Panc1 (cell line): Measurements from ENCODE around the gene ELMO1. TPM values are rescaled to one million over a fixed set of nuclear protein-coding genes. Genes with fewer than 3 reads are reported as not detected.

Experiments
- ATAC-seq: fragments of 200-7000 bp; cut with Tn5 transposase; 2 replicates; pipeline ENCODE4 v1.9.1; 2020; ENCODE audit warnings: mild to moderate bottlenecking, moderate library complexity
- BruUV-seq: library from RNA; stranded (reverse); fragments of 400-500 nt; replicated peaks from 2 replicates; lab custom pipeline; 2021; lab: Mats Ljungman, UMichigan
- CTCF ChIA-PET: fragments of 300-600 bp; sonication (Branson Sonifier 250); formaldehyde crosslinking; loops from one replicate; lab custom pipeline; 2022; ENCODE audit warnings: antibody characterized with exemption; lab: Charles Lee
- POLR2A ChIA-PET: fragments of 300-600 bp; sonication (Branson Sonifier 250); formaldehyde crosslinking; loops from one replicate; lab custom pipeline; 2022; ENCODE audit warnings: antibody characterized with exemption; lab: Charles Lee
- DNase-seq: peaks from one replicate; pipeline ENCODE4 v3.0.0-alpha.2; 2010; ENCODE audit warnings: low read depth, low spot score
- H3K27ac ChIP-seq: 2 replicates; pipeline ENCODE4 v1.5.1; 2011; ENCODE audit warnings: mild to moderate bottlenecking, low read length, inconsistent platforms
- H3K27me3 ChIP-seq: fragments of 200-500 bp; sonication (Bioruptor generic); 2 replicates; pipeline ENCODE4 v1.6.0; 2014; ENCODE audit warnings: low read length, inconsistent platforms; ENCODE audit not compliant: control insufficient read depth, insufficient read depth
- H3K36me3 ChIP-seq: fragments of 200-500 bp; sonication (Bioruptor generic); 2 replicates; pipeline ENCODE4 v1.5.1; 2014; ENCODE audit warnings: inconsistent platforms, mild to moderate bottlenecking, low read length, moderate library complexity; ENCODE audit not compliant: control insufficient read depth, insufficient read depth
- H3K4me1 ChIP-seq: 2 replicates; pipeline ENCODE4 v1.5.1; 2011; ENCODE audit warnings: inconsistent platforms, mild to moderate bottlenecking, low read length, moderate library complexity; ENCODE audit not compliant: control insufficient read depth, insufficient read depth
- H3K4me3 ChIP-seq, 2 experiments: 2 replicates each; pipeline ENCODE4 v1.5.1; 2011 to 2012; ENCODE audit warnings: low read depth in 2 of 2, low read length in 2 of 2, mild to moderate bottlenecking in 2 of 2, inconsistent platforms in 1 of 2, moderate library complexity in 1 of 2
- H3K9me3 ChIP-seq: fragments of 200-500 bp; sonication (Bioruptor generic); 2 replicates; pipeline ENCODE4 v1.5.1; 2014; ENCODE audit warnings: low read depth, mild to moderate bottlenecking, inconsistent platforms, low read length, moderate library complexity; ENCODE audit not compliant: control insufficient read depth, insufficient read depth
- POLR2AphosphoS5 ChIP-seq: IDR thresholded peaks from 2 replicates; pipeline ENCODE4 v1.6.1; 2012; ENCODE audit warnings: mild to moderate bottlenecking, low read depth, low read length, moderate library complexity
- REST ChIP-seq, 2 experiments: IDR thresholded peaks; 2 replicates each; pipeline ENCODE4 v1.6.1; 2011 to 2012; ENCODE audit warnings: low read depth in 2 of 2, control low read depth in 1 of 2, low read length in 1 of 2, mild to moderate bottlenecking in 1 of 2, moderate library complexity in 1 of 2; ENCODE audit not compliant: insufficient read depth in 1 of 2
- SIN3A ChIP-seq: IDR thresholded peaks from 2 replicates; pipeline ENCODE4 v1.6.1; 2012; ENCODE audit warnings: low read depth, mild to moderate bottlenecking, low read length, moderate library complexity, borderline replicate concordance; ENCODE audit not compliant: insufficient read depth
- TCF7L2 ChIP-seq: IDR thresholded peaks from 2 replicates; pipeline ENCODE4 v1.6.1; 2011; ENCODE audit warnings: mild to moderate bottlenecking, low read depth, low read length, inconsistent platforms
- in situ Hi-C: cut with HindIII; loops from 2 replicates; pipeline ENCODE4 v1.10.0; 2016; ENCODE audit warnings: low sequenced_read_pairs, low pct_unique_long_range_greater_than_20kb
- intact Hi-C: fragments of 100-400 bp; cut with micrococcal nuclease; formaldehyde crosslinking; loops from one replicate; pipeline ENCODE4 v1.10.0; 2022; ENCODE audit not compliant: unreplicated experiment
- total RNA-seq: library from RNA; stranded (reverse); gene quantifications from one replicate; pipeline ENCODE4 v1.2.1, GENCODE V29; 2021; ENCODE audit not compliant: unreplicated experiment
- TF ChIP-seq, protein P1 (sequence below): fragments of 450-650 bp; IDR thresholded peaks from 2 replicates; pipeline ENCODE4 v1.5.1; 2017; ENCODE audit warnings: mild to moderate bottlenecking

ELMO1 gene
- total RNA-seq, 1 experiment from 2014 or later = 0.80 TPM

- ATAC-seq (no peak), DNase-seq (no peak)
- Histone ChIP-seq H3K36me3 (no peaks in the 10 kb centered on the region), H3K27me3 (no peaks in the 10 kb centered on the region), H3K9me3 (peaks cover 27% of the 10 kb centered on the region; the same call in 1 of the 2 replicates), H3K4me3 (no peak overlapping the region), H3K4me1 (no peaks in the 10 kb centered on the region), H3K27ac (no peak overlapping the region)
- in situ Hi-C loops (no loop called here), intact Hi-C loops (no loop called here)
- TF ChIP-seq POLR2AphosphoS5 (no peak), REST (IDR thresholded peaks at IDR 0.05; ENCODE audit: insufficient read depth in 1 of 2, low read depth in 2 of 2, low read length in 1 of 2) (no peak), TCF7L2 (no peak), SIN3A (no peak)
- TF ChIP-seq, protein P1, sequence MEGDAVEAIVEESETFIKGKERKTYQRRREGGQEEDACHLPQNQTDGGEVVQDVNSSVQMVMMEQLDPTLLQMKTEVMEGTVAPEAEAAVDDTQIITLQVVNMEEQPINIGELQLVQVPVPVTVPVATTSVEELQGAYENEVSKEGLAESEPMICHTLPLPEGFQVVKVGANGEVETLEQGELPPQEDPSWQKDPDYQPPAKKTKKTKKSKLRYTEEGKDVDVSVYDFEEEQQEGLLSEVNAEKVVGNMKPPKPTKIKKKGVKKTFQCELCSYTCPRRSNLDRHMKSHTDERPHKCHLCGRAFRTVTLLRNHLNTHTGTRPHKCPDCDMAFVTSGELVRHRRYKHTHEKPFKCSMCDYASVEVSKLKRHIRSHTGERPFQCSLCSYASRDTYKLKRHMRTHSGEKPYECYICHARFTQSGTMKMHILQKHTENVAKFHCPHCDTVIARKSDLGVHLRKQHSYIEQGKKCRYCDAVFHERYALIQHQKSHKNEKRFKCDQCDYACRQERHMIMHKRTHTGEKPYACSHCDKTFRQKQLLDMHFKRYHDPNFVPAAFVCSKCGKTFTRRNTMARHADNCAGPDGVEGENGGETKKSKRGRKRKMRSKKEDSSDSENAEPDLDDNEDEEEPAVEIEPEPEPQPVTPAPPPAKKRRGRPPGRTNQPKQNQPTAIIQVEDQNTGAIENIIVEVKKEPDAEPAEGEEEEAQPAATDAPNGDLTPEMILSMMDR = no peak
- POLR2A ChIA-PET = no interaction called here
- BruUV-seq = no TSS peak
- CTCF ChIA-PET = no interaction called here
Observed at GRCh38 chr7:36965625-36966024, 483.0 kb downstream of the ELMO1 start.

DNA sequence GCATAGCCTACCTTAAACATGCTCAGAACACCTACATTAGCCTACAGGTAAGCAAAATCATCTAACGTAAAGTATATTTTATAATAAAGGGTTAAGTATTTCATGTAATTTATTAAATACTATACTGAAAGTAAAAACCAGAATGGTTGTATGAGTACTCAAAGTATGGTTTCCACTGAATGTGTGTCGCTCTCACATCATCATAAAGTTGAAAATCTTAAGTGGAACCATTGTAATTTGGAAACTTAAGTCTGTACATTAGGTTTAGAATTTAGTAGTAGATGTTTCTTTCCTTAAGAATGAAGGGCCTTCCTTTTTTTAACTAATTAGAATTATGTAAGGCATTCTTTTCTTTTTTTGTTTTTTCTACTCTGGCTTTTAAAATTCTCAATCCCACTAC, 484.4 kb downstream of the ELMO1 start:
- no peak overlapping the region for H3K4me3 ChIP-seq
- ChIA-PET POLR2A (no interaction called here), CTCF (no interaction called here)
- H3K9me3 ChIP-seq = peaks cover 27% of the 10 kb centered on the region; the same call in 1 of the 2 replicates
- TF ChIP-seq REST (IDR thresholded peaks at IDR 0.05; ENCODE audit: insufficient read depth in 1 of 2, low read depth in 2 of 2, low read length in 1 of 2) (no peak), POLR2AphosphoS5 (no peak), SIN3A (no peak), TCF7L2 (no peak)
- TF ChIP-seq, protein P1 = no peak
- in situ Hi-C loops (no loop called here), intact Hi-C loops (no loop called here)
- H3K27me3 ChIP-seq = no peaks in the 10 kb centered on the region
- no peak overlapping the region for H3K27ac ChIP-seq
- ATAC-seq (no peak), DNase-seq (no peak)
- no TSS peak for BruUV-seq
- H3K4me1 ChIP-seq = no peaks in the 10 kb centered on the region
- H3K36me3 ChIP-seq = no peaks in the 10 kb centered on the region
